GM10847 (cell line): ENCODE measurements around the gene PUM1.

Experiments used
- POLR2A ChIP-seq: IDR thresholded peaks from 2 replicates; pipeline ENCODE4 v1.6.1; 2011; ENCODE audit not compliant: insufficient read length; ENCODE audit errors: extremely low read depth

PUM1 gene

GRCh38 chr1:30929944-30930525, 135.5 kb downstream of the PUM1 start:
- no peak for TF ChIP-seq POLR2A

- no peak for TF ChIP-seq POLR2A
Observed at GRCh38 chr1:30929135-30929889, 136.2 kb downstream of the PUM1 start.

- no peak for TF ChIP-seq POLR2A
Observed at GRCh38 chr1:30928789-30929134, 136.8 kb downstream of the PUM1 start.

DNA sequence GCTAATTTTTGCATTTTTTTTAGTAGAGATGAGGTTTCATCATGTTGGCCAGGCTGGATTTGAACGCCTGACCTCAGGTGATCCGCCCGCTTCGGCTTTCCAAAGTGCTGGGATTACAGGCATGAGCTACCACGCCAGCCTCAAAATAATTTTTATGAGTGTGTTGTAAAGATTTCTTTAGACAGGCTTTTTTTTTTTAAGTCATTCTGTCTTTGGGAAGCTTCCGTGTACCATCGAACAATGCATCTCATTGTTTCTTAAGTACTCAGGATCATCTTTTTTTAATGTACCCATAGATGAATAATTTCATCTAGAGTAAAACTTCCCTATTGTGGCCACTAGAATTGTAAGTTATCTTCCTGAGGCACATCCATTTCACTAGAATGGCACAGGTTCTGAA, 137.3 kb downstream of the PUM1 start:
- TF ChIP-seq POLR2A: no peak

DNA sequence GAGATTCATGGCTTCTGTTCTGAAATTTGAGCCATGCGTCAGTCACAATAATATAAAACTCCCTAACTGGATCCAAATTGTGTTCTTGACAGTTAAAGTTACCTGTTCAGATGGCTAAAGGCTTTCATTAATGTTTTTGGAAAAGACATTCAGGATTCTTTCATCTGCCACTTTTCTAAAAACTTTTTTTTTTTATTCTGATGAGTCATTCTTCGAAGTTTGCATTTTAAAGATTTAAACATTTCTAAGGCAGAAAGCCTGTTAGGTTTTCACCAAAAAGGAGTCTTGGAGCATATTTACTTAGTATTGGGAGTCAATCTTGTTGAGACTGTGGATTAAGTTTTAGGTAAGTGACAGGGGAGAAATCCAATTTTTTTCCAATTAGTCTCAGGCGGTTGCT, 138.1 kb downstream of the PUM1 start:
- no peak for TF ChIP-seq POLR2A

DNA sequence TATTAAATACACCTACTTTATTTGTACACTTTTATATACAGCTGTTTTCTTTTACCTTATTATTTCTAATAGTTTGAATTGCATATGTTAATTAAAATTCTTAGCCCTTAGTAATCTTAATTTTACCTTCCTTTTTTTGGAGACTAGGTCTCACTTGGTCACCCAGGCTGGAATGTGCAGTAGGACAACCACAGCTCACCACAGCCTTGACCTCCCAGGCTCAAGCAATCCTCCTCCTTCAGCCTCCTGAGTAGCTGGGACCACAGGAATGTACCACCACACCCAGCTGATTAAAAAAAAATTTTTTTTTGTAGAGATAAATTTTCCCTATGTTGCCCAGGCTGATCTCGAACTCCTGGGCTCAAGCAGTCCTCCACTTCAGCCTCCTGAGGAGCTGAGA, 141.9 kb downstream of the PUM1 start:
- TF ChIP-seq POLR2A: no peak

GRCh38 chr1:30920827-30921226, 144.7 kb downstream of the PUM1 start:
- no peak for TF ChIP-seq POLR2A

DNA sequence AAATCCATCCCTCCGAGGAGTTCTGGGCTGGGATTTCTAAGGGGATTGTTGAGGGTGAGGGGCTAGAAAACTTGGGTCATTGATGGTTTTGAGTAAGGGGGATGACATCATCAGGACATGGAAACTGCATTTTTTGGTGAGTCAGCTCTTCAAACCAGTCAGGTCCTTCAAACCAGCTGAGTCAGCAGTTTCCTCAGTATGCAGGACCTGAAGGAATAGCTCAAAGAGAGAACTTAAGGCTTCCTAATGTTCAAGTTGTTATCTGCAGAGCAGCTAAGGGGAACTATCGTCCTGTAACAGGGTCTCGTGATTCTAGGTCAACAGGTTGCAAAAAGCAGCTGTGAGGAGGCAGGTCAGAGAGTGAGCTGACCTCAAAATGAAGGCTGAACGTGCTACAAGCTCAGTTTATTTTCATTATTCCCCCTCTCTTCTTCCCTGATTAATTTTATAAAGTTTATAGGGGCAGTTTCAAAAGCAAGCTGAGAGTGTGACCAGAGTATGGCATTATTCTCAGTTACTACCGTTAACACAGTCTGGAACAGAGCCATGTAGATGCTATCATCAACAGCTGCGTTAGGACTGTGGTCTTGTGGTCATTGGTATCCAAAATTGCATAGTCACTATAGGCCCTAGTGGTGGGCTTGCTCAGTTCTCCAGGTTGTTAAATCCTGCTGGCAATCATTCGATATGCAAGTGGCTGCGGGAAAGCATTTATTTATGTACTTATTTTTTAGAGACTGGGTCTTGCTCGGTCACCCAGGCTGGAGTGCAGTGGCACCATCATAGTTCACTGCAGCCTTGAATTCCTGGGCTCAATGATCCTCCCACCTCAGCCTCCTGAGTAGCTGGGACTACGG, 146.3 kb downstream of the PUM1 start:
- no peak for TF ChIP-seq POLR2A

DNA sequence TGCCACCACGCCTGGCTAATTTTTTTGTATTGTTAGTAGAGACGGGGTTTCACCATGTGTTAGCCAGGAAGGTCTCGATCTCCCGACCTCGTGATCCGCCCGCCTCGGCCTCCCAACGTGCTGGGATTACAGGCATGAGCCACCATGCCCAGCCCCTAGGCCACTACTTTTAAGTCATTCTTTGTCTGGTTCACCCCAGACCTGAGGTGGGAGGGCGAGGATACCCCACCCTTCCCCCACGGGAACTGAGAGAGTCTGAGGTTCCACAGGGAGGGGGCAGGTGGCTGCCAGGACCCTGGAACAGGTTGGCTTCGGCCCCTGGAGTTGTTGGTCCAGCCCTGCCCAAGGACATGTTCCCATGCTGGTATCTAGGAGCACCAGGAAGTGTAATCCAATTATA, 149.2 kb downstream of the PUM1 start:
- TF ChIP-seq POLR2A: no peak

DNA sequence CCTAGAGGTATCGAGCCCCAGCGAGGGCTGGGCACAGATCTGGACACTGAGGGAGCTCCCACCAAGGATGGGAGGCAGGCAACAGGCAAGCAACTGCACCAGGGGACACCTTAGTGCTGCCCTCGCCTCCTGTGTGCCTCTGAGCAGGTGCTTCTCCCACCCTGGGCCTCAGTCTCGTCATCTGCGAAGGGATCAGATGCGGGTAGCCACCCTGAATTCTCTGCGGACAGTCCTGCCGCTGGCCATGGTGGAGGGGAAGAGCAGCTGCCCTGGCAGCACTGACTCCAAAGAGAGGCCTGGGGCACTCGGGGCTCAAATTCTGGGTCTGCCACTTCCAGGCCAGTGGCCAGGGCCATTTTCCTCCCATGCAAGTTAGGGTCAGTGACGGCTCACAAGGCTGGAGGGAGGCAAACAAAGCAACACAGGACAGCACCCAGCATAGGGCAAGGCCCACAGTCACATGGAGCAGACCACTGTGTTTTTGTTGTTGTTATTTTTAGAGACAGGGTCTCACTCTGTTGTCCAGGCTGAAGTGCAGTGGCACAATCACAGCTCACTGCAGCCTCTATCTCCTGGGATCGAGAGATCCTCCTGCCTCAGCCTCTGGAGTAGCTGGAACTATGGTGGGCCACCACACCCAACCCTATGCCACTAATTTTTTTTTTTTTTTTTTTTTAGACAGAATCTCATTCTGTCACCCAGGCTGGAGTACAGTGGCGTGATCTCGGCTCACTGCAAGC, 149.9 kb downstream of the PUM1 start:
- TF ChIP-seq POLR2A: no peak

GRCh38 chr1:30914931-30915330, 150.6 kb downstream of the PUM1 start:
- TF ChIP-seq POLR2A: no peak

- TF ChIP-seq POLR2A: no peak
Observed at GRCh38 chr1:30914587-30914922, 151.0 kb downstream of the PUM1 start.

GRCh38 chr1:30912913-30913652, 152.4 kb downstream of the PUM1 start:
- no peak for TF ChIP-seq POLR2A

DNA sequence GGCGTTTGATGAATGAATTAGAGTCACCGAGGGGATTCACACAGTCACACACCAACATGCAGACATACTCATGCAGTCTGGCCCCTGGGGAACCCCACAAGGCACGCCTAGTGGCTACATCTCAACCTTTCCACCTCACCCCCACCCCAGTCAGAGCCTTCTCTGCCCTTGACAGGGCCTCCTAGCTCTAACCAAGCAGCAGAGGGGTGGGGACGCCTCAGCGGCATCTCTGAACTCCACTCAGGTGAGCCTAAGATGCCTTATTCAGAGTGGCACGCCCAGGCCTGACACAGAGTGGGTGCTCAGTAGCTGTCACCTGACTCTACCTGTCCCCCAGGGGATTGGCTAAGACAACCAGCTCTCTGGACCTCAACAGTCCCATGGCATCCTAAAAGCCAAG, 153.3 kb downstream of the PUM1 start:
- TF ChIP-seq POLR2A: no peak
